HEK293 (cell line): ENCODE measurements around the gene SLIT1.

ENCODE experiments used
- EGR2 ChIP-seq: fragments of 450-650 bp; formaldehyde crosslinking; IDR thresholded peaks from 2 replicates; pipeline ENCODE4 v1.5.1; 2016; ENCODE audit warnings: low read depth, missing biosample characterization, missing genetic modification characterization
- KLF16 ChIP-seq: fragments of 450-650 bp; formaldehyde crosslinking; IDR thresholded peaks from 2 replicates; pipeline ENCODE4 v1.5.1; 2017; ENCODE audit warnings: missing biosample characterization, missing genetic modification characterization
- MZF1 ChIP-seq: fragments of 450-650 bp; formaldehyde crosslinking; IDR thresholded peaks from 2 replicates; pipeline ENCODE4 v1.5.1; 2017; ENCODE audit warnings: missing biosample characterization, missing genetic modification characterization, borderline replicate concordance
- REST ChIP-seq: fragments of 450-650 bp; formaldehyde crosslinking; IDR thresholded peaks from 2 replicates; pipeline ENCODE4 v1.5.1; 2016; ENCODE audit warnings: missing biosample characterization, missing genetic modification characterization
- SCRT1 ChIP-seq: fragments of 450-650 bp; formaldehyde crosslinking; IDR thresholded peaks from 2 replicates; pipeline ENCODE4 v1.5.1; 2016; ENCODE audit warnings: missing biosample characterization, missing genetic modification characterization, borderline replicate concordance
- SCRT2 ChIP-seq: fragments of 450-650 bp; formaldehyde crosslinking; IDR thresholded peaks from 2 replicates; pipeline ENCODE4 v1.5.1; 2016; ENCODE audit warnings: missing biosample characterization, missing genetic modification characterization
- SP7 ChIP-seq: fragments of 450-650 bp; formaldehyde crosslinking; IDR thresholded peaks from 2 replicates; pipeline ENCODE4 v1.5.1; 2016; ENCODE audit warnings: missing biosample characterization, missing genetic modification characterization
- TCF7L2 ChIP-seq: IDR thresholded peaks from 2 replicates; pipeline ENCODE4 v1.6.1; 2011; ENCODE audit warnings: low read depth, mild to moderate bottlenecking, inconsistent platforms, low read length, moderate library complexity, borderline replicate concordance
- ZBTB44 ChIP-seq: fragments of 450-650 bp; IDR thresholded peaks from 2 replicates; pipeline ENCODE4 v1.5.1; 2018; ENCODE audit warnings: missing biosample characterization, mild to moderate bottlenecking, missing genetic modification characterization
- ZFHX2 ChIP-seq: fragments of 450-650 bp; formaldehyde crosslinking; conservative IDR thresholded peaks from 2 replicates; pipeline ENCODE4 v1.5.1; 2016; ENCODE audit warnings: missing biosample characterization, missing genetic modification characterization
- ZFP3 ChIP-seq: fragments of 450-650 bp; formaldehyde crosslinking; IDR thresholded peaks from 2 replicates; pipeline ENCODE4 v1.5.1; 2016; ENCODE audit warnings: low read depth, missing biosample characterization, missing genetic modification characterization
- ZFP41 ChIP-seq: fragments of 450-650 bp; formaldehyde crosslinking; IDR thresholded peaks from 2 replicates; pipeline ENCODE4 v1.5.1; 2016; ENCODE audit warnings: missing biosample characterization, missing genetic modification characterization, borderline replicate concordance
- ZIC2 ChIP-seq: fragments of 450-650 bp; formaldehyde crosslinking; IDR thresholded peaks from 2 replicates; pipeline ENCODE4 v1.5.1; 2016; ENCODE audit warnings: missing biosample characterization, missing genetic modification characterization
- ZNF146 ChIP-seq: fragments of 450-650 bp; formaldehyde crosslinking; IDR thresholded peaks from 2 replicates; pipeline ENCODE4 v1.5.1; 2016; ENCODE audit warnings: missing biosample characterization, missing genetic modification characterization
- ZNF223 ChIP-seq: fragments of 450-650 bp; formaldehyde crosslinking; IDR thresholded peaks from 2 replicates; pipeline ENCODE4 v1.5.1; 2016; ENCODE audit warnings: missing biosample characterization, missing genetic modification characterization
- ZNF248 ChIP-seq: fragments of 450-650 bp; formaldehyde crosslinking; IDR thresholded peaks from 2 replicates; pipeline ENCODE4 v1.5.1; 2017; ENCODE audit warnings: missing biosample characterization, missing genetic modification characterization
- ZNF426 ChIP-seq: fragments of 450-650 bp; formaldehyde crosslinking; IDR thresholded peaks from 2 replicates; pipeline ENCODE4 v1.5.1; 2017; ENCODE audit warnings: missing biosample characterization, missing genetic modification characterization, mild to moderate bottlenecking, inconsistent platforms, moderate library complexity
- ZNF488 ChIP-seq: fragments of 450-650 bp; formaldehyde crosslinking; IDR thresholded peaks from 2 replicates; pipeline ENCODE4 v1.5.1; 2016; ENCODE audit warnings: missing biosample characterization, missing genetic modification characterization
- ZNF561 ChIP-seq: fragments of 450-650 bp; IDR thresholded peaks from 2 replicates; pipeline ENCODE4 v1.5.1; 2018; ENCODE audit warnings: missing biosample characterization, missing genetic modification characterization, borderline replicate concordance
- ZXDB ChIP-seq: fragments of 450-650 bp; formaldehyde crosslinking; IDR thresholded peaks from 2 replicates; pipeline ENCODE4 v1.5.1; 2016; ENCODE audit warnings: missing biosample characterization, missing genetic modification characterization
- TF ChIP-seq, protein P1 (sequence below): fragments of 450-650 bp; formaldehyde crosslinking; IDR thresholded peaks from 2 replicates; pipeline ENCODE4 v1.5.1; 2017; ENCODE audit warnings: missing biosample characterization, mild to moderate bottlenecking, missing genetic modification characterization, moderate library complexity
- TF ChIP-seq, protein P2 (sequence below): fragments of 450-650 bp; formaldehyde crosslinking; IDR thresholded peaks from 2 replicates; pipeline ENCODE4 v1.5.1; 2016; ENCODE audit warnings: missing biosample characterization, missing genetic modification characterization
- TF ChIP-seq, protein P3 (sequence below): fragments of 450-650 bp; formaldehyde crosslinking; conservative IDR thresholded peaks from 2 replicates; pipeline ENCODE4 v1.5.1; 2016; ENCODE audit warnings: low read depth, missing biosample characterization, missing genetic modification characterization
- TF ChIP-seq, protein P4 (sequence below): fragments of 450-650 bp; formaldehyde crosslinking; IDR thresholded peaks from 2 replicates; pipeline ENCODE4 v1.5.1; 2017; ENCODE audit warnings: missing biosample characterization, missing genetic modification characterization

The SLIT1 gene

DNA sequence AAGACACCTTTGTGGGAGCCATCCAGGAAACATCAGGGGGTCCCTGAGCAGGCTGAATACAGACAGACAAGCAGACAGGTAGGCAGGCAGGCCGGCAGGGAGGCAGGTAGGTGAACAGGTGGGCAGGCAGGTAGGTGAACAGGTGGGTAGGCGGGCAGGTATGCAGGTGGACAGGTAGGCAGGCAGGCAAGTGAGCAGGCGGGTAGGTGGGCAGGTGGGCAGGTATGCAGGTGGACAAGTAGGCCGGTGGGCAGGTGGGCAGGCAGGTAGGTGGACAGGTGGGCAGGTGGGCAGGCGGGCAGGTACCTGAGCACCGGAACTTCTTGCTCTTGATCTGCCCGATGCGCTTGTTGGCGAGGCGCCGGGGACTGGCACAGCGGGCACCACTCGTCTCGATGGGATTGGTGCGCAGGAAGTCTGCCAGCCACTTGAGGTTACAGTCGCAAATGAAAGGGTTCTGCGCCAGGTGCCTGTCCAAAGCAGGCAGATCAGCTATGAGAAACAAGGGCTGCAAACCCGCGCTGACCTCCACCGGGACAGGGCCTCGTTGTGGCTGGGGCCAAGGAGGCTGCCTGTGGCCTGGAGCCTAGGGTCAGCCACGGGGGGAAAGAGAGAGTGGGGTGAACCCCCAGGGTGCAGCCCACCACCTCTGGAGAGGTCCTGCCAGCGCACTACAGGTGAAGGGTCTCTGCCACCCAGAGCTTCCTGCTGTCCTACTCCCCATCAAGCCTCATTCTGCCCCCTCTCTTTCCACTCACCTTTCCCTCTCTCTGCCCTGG is 136.9 kb downstream of the SLIT1 start (continued):
- TF ChIP-seq, protein P1, sequence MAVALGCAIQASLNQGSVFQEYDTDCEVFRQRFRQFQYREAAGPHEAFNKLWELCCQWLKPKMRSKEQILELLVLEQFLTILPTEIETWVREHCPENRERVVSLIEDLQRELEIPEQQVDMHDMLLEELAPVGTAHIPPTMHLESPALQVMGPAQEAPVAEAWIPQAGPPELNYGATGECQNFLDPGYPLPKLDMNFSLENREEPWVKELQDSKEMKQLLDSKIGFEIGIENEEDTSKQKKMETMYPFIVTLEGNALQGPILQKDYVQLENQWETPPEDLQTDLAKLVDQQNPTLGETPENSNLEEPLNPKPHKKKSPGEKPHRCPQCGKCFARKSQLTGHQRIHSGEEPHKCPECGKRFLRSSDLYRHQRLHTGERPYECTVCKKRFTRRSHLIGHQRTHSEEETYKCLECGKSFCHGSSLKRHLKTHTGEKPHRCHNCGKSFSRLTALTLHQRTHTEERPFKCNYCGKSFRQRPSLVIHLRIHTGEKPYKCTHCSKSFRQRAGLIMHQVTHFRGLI, result no peak
- TF ChIP-seq ZNF426 (tag by site-specific recombination) (no peak), ZFP3 (tag by site-specific recombination) (no peak), SP7 (tag by site-specific recombination) (no peak), ZNF488 (tag by site-specific recombination) (no peak), ZNF248 (tag by site-specific recombination) (no peak), EGR2 (tag by site-specific recombination) (peak; percentile 67; the same call in 1 of the 2 replicates), ZNF561 (tag by site-specific recombination) (no peak), ZNF146 (tag by site-specific recombination) (no peak), MZF1 (no peak), ZNF223 (tag by site-specific recombination) (no peak), ZFP41 (no peak), ZIC2 (tag by site-specific recombination) (no peak), ZFHX2 (peak; percentile 52), SCRT2 (tag by site-specific recombination) (peak; percentile 85), REST (tag by site-specific recombination) (no peak), ZBTB44 (tag by site-specific recombination) (no peak), TCF7L2 (no peak), ZXDB (tag by site-specific recombination) (no peak), KLF16 (no peak), SCRT1 (tag by site-specific recombination) (peak; percentile 84)
- TF ChIP-seq, protein P2, sequence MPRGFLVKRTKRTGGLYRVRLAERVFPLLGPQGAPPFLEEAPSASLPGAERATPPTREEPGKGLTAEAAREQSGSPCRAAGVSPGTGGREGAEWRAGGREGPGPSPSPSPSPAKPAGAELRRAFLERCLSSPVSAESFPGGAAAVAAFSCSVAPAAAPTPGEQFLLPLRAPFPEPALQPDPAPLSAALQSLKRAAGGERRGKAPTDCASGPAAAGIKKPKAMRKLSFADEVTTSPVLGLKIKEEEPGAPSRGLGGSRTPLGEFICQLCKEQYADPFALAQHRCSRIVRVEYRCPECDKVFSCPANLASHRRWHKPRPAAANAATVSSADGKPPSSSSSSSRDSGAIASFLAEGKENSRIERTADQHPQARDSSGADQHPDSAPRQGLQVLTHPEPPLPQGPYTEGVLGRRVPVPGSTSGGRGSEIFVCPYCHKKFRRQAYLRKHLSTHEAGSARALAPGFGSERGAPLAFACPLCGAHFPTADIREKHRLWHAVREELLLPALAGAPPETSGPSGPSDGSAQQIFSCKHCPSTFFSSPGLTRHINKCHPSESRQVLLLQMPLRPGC (tag by site-specific recombination), result no peak
- TF ChIP-seq, protein P3, sequence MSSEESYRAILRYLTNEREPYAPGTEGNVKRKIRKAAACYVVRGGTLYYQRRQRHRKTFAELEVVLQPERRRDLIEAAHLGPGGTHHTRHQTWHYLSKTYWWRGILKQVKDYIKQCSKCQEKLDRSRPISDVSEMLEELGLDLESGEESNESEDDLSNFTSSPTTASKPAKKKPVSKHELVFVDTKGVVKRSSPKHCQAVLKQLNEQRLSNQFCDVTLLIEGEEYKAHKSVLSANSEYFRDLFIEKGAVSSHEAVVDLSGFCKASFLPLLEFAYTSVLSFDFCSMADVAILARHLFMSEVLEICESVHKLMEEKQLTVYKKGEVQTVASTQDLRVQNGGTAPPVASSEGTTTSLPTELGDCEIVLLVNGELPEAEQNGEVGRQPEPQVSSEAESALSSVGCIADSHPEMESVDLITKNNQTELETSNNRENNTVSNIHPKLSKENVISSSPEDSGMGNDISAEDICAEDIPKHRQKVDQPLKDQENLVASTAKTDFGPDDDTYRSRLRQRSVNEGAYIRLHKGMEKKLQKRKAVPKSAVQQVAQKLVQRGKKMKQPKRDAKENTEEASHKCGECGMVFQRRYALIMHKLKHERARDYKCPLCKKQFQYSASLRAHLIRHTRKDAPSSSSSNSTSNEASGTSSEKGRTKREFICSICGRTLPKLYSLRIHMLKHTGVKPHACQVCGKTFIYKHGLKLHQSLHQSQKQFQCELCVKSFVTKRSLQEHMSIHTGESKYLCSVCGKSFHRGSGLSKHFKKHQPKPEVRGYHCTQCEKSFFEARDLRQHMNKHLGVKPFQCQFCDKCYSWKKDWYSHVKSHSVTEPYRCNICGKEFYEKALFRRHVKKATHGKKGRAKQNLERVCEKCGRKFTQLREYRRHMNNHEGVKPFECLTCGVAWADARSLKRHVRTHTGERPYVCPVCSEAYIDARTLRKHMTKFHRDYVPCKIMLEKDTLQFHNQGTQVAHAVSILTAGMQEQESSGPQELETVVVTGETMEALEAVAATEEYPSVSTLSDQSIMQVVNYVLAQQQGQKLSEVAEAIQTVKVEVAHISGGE, result no peak
- TF ChIP-seq, protein P4, sequence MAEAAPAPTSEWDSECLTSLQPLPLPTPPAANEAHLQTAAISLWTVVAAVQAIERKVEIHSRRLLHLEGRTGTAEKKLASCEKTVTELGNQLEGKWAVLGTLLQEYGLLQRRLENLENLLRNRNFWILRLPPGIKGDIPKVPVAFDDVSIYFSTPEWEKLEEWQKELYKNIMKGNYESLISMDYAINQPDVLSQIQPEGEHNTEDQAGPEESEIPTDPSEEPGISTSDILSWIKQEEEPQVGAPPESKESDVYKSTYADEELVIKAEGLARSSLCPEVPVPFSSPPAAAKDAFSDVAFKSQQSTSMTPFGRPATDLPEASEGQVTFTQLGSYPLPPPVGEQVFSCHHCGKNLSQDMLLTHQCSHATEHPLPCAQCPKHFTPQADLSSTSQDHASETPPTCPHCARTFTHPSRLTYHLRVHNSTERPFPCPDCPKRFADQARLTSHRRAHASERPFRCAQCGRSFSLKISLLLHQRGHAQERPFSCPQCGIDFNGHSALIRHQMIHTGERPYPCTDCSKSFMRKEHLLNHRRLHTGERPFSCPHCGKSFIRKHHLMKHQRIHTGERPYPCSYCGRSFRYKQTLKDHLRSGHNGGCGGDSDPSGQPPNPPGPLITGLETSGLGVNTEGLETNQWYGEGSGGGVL (tag by site-specific recombination), result no peak
